SK-MEL-5 (cell line): Measurements from ENCODE around the gene AUH. TPM values are rescaled to one million over a fixed set of nuclear protein-coding genes. Genes with fewer than 3 reads are reported as not detected.
"Not testable (repeated sequence)": the region's sequence is repeated elsewhere in the genome, so short reads cannot be mapped to it uniquely, and the experiment has no call there.

Experiments used
- DNase-seq: peaks from one replicate; pipeline ENCODE4 v3.0.0-alpha.2; 2016; ENCODE audit warnings: low read depth, low spot score
- in situ Hi-C: cut with HindIII; loops from 2 replicates; pipeline ENCODE4 v1.10.0; 2016; ENCODE audit warnings: low sequenced_read_pairs, high pct_unique_total_duplicates, low pct_unique_long_range_greater_than_20kb
- total RNA-seq: library from RNA; depleted of rRNA; stranded (reverse); fragments of >200 nt; shearing (Covaris generic); gene quantifications from 2 replicates; pipeline ENCODE4 v1.2.3, GENCODE V29; 2014

Gene AUH
- total RNA-seq, 1 experiment from 2014 or later = 29.9 TPM

GRCh38 chr9:91208837-91209236, 152.9 kb downstream of the AUH start:
- no peak for DNase-seq
- in situ Hi-C loops = no loop called here

DNA sequence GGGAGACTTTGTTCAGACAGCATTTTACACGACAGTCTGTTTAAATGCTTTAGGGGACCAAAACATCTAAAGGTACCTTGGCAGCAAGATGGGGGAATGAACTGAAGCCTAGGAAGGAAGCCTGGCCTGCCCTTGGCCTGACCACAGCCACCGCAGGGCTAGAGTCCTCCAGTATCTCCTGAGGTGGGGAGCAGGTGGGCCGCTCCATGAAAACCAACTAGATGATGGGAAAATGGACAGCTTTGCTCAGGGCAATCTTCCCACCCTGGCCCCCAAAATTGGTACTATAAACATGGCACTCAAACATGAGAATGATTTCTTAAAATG, 153.3 kb downstream of the AUH start:
- in situ Hi-C loops = no loop called here

GRCh38 chr9:91207729-91208418, 153.8 kb downstream of the AUH start:
- peak; percentile 89 for DNase-seq
- in situ Hi-C loops = no loop called here

More for the DNA sequence above, 153.3 kb downstream of the AUH start:
- DNase-seq = no peak

- in situ Hi-C loops = no loop called here
- no peak for DNase-seq
These were observed 154.4 kb downstream of the AUH start for GRCh38 chr9:91207397-91207728.

DNA sequence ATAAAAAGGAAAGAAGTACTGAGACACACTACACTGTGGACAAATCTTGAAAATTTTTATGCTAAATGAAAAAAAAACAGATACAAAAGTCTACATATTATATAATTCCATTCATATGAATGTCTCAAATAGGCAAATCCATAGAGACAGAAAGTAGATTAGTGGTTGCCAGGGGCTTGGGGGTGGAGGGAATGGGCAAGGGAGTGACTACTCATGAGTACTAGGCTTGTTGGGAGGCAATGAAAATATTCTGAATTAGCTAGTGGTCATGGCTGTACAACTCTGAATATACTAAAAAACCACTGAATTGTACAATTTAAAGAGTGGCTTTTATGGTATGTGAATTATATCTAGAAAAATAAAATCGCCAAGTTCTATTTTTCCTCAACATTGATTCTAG, 154.9 kb downstream of the AUH start:
- DNase-seq = no peak
- in situ Hi-C loops = no loop called here

DNA sequence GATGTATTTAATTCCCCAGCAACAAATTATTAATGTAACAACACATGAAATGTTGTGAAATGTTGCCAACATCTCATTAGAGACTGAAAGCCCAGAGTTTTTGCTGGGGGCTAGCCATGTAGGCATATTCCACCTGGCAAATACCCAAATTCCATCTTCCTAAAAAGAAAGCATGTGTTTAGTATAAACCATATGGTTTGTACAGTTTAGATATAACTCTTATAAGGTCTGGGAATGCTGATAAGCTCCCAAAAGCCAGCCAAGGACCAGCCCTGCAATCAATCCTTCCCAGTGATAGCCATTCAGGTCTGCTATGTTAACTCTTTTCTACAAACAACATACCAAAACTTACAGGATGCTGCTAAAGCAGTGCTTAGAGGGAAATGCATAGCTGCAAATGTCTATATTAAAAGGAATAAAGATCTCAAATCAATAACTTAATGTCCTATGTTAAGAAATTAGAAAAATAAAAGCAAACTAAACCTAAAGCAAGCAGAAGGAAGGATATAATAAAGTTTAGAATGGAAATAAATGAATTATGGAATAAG, 158.9 kb downstream of the AUH start:
- DNase-seq = no peak
- in situ Hi-C loops = no loop called here

DNA sequence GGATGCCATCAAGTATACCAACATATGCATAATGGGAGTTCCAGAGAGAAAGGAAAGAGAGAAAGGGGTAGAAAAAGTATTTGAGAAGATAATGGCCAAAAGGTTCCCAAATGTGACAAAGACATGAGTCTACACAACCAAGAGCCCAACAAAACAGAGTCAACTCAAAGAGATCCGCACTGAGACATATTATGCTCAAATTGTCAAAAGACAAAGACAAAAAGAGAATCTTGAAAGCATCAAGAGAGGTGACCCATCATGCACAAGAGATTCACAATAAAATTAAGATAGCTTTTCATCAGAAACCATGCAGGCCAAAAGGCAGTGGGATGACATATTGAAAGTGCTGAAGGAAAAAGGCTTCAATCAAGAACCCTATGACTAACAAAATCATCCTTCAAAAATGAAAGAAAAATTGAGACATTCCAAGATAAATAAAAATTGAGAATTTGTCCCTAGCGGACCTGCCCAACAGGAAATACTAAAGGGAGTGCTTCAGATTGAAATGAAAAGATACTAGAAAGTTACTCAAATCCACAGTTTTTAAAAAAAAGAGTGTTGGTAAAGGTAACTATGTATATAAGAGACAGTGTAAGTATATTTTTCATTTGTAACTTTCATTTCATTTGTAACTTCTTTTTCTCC, 160.9 kb downstream of the AUH start:
- no peak for DNase-seq
- in situ Hi-C loops = no loop called here

- in situ Hi-C loops = no loop called here
- DNase-seq = no peak
These were observed 161.8 kb downstream of the AUH start for GRCh38 chr9:91199739-91200497.

GRCh38 chr9:91198881-91199280, 162.8 kb downstream of the AUH start:
- DNase-seq, in situ Hi-C loops: not testable (repeated sequence)

- in situ Hi-C loops = no loop called here
- DNase-seq = peak; percentile 54
These were observed 163.3 kb downstream of the AUH start for GRCh38 chr9:91198405-91198804.

DNA sequence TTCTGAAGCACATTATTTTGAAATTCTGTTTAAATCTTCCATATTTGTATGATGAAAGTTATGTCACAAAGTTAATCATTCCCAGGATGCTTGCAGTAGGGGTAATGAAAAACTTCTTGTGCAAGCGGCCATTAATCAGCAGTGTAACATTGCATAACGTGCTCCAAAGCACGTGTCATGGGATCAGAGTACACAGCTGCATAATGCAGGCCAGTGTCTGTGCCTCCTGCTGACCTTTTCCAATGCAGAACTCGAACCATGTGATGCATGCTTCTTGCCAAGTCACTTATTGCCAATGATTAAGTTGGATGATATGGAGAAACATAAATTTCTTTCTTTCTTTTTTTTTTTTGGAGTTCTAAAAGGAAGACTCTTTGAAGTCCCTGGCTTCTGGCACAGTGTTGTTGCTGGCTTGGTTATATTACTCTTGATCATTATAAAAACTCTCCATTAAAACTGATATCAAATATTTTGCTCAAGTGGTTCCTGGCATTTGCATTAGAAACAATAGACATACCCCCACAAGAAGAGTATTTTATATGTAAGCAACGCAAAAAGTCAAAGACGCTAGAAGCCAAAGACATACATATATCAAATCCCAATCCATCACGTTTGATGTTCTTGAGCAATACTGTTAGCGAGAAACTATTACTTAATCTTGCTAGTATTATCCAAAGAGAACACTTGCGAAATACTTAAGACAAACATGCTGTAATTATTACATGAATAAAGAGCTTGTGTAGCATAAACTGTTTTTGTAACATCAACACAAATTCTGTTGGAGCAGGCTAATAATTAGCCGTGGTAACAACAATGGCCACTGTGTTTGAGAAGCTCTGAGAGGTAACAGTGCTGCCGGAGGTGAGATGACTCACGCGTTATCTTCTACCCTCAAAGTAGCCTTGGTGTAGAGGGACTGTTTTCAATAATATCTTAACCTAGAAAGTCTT, 164.2 kb downstream of the AUH start:
- DNase-seq = peak; percentile 99
- in situ Hi-C loops = no loop called here

DNA sequence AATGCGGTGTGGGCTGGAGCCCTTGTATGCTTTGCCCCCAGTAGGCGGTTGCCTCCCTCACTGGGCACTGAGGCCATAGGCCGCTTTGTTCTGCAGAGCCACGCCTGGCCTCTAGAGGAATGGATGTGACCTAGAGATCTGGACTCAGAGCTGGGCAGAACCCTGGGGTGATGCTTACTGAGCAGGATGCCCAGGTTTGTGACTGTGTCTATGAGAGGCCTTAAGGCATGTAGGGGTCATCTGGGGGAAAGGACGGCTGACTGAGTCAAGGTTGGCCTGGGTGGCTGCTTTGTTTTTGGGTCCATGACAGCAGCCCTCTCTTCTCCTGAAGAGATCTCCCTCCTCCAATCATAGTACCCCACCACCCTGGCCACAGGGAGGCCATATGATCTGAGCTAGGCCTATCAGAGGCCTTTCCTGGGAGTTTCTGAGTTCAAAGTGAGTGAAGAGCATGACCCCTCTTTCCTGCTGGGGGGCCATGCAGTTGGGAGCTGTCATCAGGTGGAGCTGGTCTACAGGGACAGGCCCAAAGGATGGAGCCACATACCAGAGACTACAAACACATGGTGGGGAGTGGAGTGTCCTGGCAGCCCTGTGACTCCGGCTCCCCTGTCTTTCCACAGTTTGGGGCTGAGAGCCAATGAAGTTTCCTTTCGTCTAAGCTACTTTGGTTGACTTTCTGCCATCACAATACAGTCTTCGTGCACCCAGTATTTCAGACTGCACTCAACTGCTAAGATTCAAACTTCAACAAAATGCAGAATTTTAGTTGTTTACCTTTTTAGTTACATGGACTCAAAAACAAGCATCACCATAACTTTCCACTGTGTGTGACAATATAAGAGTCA, 165.4 kb downstream of the AUH start:
- no peak for DNase-seq
- in situ Hi-C loops = no loop called here

DNA sequence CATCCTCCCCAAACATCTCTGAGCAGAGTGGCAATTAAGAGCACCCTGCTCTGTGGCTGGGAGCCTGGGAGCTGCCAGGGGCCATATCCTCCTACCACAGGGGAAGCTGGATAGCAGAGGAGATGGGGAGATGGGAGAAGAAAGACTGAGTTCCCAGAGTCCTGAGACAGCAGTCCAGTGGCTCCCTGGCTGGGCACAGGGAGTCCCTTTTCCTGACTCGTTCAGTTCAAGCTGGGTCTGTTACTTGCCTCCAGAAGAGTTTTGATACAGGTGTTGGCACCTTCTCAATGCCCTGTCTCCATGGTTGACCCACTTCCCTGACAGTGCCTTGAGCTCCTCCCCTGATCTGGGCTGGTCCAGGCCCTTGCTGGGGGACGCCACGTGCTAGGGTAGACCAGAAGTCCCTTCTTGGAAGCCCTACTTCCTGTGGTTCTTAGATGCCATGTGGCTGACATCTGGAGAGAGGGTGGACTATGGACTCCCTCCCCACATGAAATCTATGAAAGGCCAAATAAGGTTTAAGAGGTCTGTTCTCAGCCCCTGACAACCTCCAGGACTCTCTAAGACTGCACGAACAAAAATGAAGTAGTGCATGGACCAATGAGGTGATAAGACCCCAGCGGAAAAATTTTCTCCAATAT, 166.2 kb downstream of the AUH start:
- in situ Hi-C loops = no loop called here
- DNase-seq = no peak

DNA sequence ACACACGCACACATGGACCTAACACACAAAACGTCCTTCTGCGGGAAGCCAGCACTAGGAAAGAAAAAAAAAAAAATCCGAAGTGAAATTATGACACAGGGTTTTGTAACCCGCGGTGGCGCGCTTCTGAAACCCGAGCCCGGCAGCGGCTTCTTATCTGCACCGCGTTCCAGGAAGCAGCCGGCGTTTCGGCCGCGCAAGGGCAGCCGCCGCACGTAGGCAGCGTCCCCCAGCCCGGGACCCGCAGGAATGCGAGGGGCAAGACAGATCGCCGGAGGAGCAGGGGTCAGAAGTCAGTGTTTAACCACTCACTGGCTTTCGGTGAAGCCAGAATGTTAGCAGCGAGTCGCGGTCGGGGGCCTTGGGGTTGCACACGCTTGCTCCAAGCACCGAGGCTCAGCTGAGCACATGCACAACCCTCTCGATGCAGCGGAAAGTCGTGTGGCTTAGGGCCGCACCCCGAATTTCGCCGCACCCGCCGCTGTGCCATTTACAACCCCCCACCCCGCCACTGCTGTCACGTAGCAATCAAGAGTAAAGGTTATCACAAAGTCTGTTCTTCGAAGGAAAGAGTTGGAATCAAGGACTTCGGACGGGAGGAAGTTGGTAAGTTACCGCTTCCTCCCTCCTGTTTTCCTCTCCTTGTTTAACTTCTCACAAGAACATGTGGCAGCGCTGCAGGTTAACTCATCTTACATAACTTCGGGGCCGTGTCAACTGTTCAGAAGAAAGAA, 167.9 kb downstream of the AUH start:
- in situ Hi-C loops = no loop called here

GRCh38 chr9:91193087-91193657, 168.5 kb downstream of the AUH start:
- in situ Hi-C loops = no loop called here
- peak; percentile 93 for DNase-seq

More for the DNA sequence above, 167.9 kb downstream of the AUH start:
- DNase-seq = peak; percentile 49
